SK-N-SH treated with all-trans-retinoic acid at 6 μM for 48 hours (cell line): Measurements from ENCODE around the gene SUCLG1.

Experiments
- ATAC-seq: fragments of 200-7000 bp; cut with Tn5 transposase; 3 replicates; pipeline ENCODE4 v1.9.1; 2020; ENCODE audit warnings: mild to moderate bottlenecking, moderate library complexity
- ARNTL ChIP-seq: fragments of 450-650 bp; formaldehyde crosslinking; IDR thresholded peaks from 2 replicates; pipeline ENCODE4 v1.5.0; 2020; ENCODE audit warnings: low read depth, mild to moderate bottlenecking, moderate library complexity, borderline replicate concordance
- CREB5 ChIP-seq: fragments of 250-450 bp; sonication (Bioruptor Pico); IDR thresholded peaks from 2 replicates; pipeline ENCODE4 v1.5.1; 2020; ENCODE audit warnings: low read depth, mild to moderate bottlenecking, moderate library complexity
- CSDC2 ChIP-seq: fragments of 250-450 bp; sonication (Bioruptor Pico); IDR thresholded peaks from 2 replicates; pipeline ENCODE4 v1.5.0; 2020; ENCODE audit warnings: mild to moderate bottlenecking, moderate library complexity
- ESRRG ChIP-seq: fragments of 250-450 bp; sonication (Bioruptor Pico); IDR thresholded peaks from 2 replicates; pipeline ENCODE4 v1.6.1; 2021; ENCODE audit warnings: mild to moderate bottlenecking
- GLIS3 ChIP-seq: fragments of 250-450 bp; sonication (Bioruptor Pico); IDR thresholded peaks from 2 replicates; pipeline ENCODE4 v1.5.0; 2020; ENCODE audit warnings: mild to moderate bottlenecking, moderate library complexity
- ISL1 ChIP-seq: fragments of 250-450 bp; sonication (Bioruptor Pico); IDR thresholded peaks from 2 replicates; pipeline ENCODE4 v2.1.2; 2022; ENCODE audit warnings: mild to moderate bottlenecking, moderate library complexity
- OSR1 ChIP-seq: fragments of 250-450 bp; sonication (Bioruptor Pico); IDR thresholded peaks from 2 replicates; pipeline ENCODE4 v1.8.0; 2022; ENCODE audit warnings: moderate library complexity, mild to moderate bottlenecking, inconsistent platforms
- PPARA ChIP-seq: fragments of 250-450 bp; sonication (Bioruptor Pico); IDR thresholded peaks from 2 replicates; pipeline ENCODE4 v1.5.0; 2020; ENCODE audit warnings: mild to moderate bottlenecking, borderline replicate concordance
- RARB ChIP-seq: fragments of 250-450 bp; sonication (Bioruptor Pico); IDR thresholded peaks from 2 replicates; pipeline ENCODE4 v1.8.0; 2021; ENCODE audit warnings: mild to moderate bottlenecking, moderate library complexity
- SNAI2 ChIP-seq: fragments of 250-450 bp; sonication (Bioruptor Pico); IDR thresholded peaks from 2 replicates; pipeline ENCODE4 v1.5.0; 2020; ENCODE audit warnings: mild to moderate bottlenecking, moderate library complexity
- TCF4 ChIP-seq: fragments of 250-450 bp; sonication (Bioruptor Pico); IDR thresholded peaks from 2 replicates; pipeline ENCODE4 v1.8.0; 2021; ENCODE audit warnings: mild to moderate bottlenecking, moderate library complexity, borderline replicate concordance
- TOX ChIP-seq: fragments of 250-450 bp; sonication (Bioruptor Pico); IDR thresholded peaks from 2 replicates; pipeline ENCODE4 v1.8.0; 2021; ENCODE audit warnings: mild to moderate bottlenecking, moderate library complexity, borderline replicate concordance
- ZC3H10 ChIP-seq: fragments of 250-450 bp; sonication (Bioruptor Pico); IDR thresholded peaks from 2 replicates; pipeline ENCODE4 v1.5.1; 2021; ENCODE audit warnings: mild to moderate bottlenecking, moderate library complexity
- ZFP3 ChIP-seq: fragments of 250-450 bp; sonication (Bioruptor Pico); IDR thresholded peaks from 2 replicates; pipeline ENCODE4 v1.5.0; 2020; ENCODE audit warnings: mild to moderate bottlenecking, moderate library complexity
- ZFP30 ChIP-seq: fragments of 450-650 bp; formaldehyde crosslinking; IDR thresholded peaks from 2 replicates; pipeline ENCODE4 v1.5.0; 2022; ENCODE audit warnings: mild to moderate bottlenecking, moderate library complexity
- ZNF565 ChIP-seq: fragments of 450-650 bp; formaldehyde crosslinking; conservative IDR thresholded peaks from 2 replicates; pipeline ENCODE4 v1.5.0; 2020; ENCODE audit warnings: low read depth, mild to moderate bottlenecking, moderate library complexity
- ZNF70 ChIP-seq: fragments of 450-650 bp; formaldehyde crosslinking; IDR thresholded peaks from 2 replicates; pipeline ENCODE4 v1.5.0; 2020; ENCODE audit warnings: mild to moderate bottlenecking, moderate library complexity
- ZNF8 ChIP-seq: fragments of 450-650 bp; formaldehyde crosslinking; IDR thresholded peaks from 2 replicates; pipeline ENCODE4 v1.5.0; 2020; ENCODE audit warnings: mild to moderate bottlenecking, moderate library complexity
- TF ChIP-seq, protein P1 (sequence below): fragments of 250-450 bp; sonication (Bioruptor Pico); IDR thresholded peaks from 2 replicates; pipeline ENCODE4 v1.5.1; 2021; ENCODE audit warnings: mild to moderate bottlenecking, moderate library complexity
- TF ChIP-seq, protein P2 (sequence below): fragments of 250-450 bp; sonication (Bioruptor Pico); IDR thresholded peaks from 2 replicates; pipeline ENCODE4 v1.8.0; 2021; ENCODE audit warnings: low read depth, mild to moderate bottlenecking, moderate library complexity, borderline replicate concordance

The SUCLG1 gene

GRCh38 chr2:84482603-84483002 lies 23.5 kb upstream of the SUCLG1 start:
- no peak for TF ChIP-seq OSR1
- ATAC-seq: peak; percentile 20; the same call in 1 of the 3 replicates

- peak; percentile 61 for ATAC-seq
- TF ChIP-seq TOX (CRISPR knock-in tag) (no peak), ARNTL (CRISPR knock-in tag) (no peak), ZNF8 (CRISPR knock-in tag) (no peak), TCF4 (no peak), ISL1 (CRISPR knock-in tag) (no peak), GLIS3 (no peak), SNAI2 (CRISPR knock-in tag) (no peak), ZFP3 (CRISPR knock-in tag) (no peak), RARB (CRISPR knock-in tag) (no peak), ESRRG (CRISPR knock-in tag) (no peak), CSDC2 (CRISPR knock-in tag) (no peak), ZFP30 (no peak), PPARA (no peak), ZNF70 (CRISPR knock-in tag) (no peak)
- TF ChIP-seq, protein P1, sequence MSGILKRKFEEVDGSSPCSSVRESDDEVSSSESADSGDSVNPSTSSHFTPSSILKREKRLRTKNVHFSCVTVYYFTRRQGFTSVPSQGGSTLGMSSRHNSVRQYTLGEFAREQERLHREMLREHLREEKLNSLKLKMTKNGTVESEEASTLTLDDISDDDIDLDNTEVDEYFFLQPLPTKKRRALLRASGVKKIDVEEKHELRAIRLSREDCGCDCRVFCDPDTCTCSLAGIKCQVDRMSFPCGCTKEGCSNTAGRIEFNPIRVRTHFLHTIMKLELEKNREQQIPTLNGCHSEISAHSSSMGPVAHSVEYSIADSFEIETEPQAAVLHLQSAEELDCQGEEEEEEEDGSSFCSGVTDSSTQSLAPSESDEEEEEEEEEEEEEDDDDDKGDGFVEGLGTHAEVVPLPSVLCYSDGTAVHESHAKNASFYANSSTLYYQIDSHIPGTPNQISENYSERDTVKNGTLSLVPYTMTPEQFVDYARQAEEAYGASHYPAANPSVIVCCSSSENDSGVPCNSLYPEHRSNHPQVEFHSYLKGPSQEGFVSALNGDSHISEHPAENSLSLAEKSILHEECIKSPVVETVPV (CRISPR knock-in tag): no peak
Observed at GRCh38 chr2:84481702-84482101, 22.6 kb upstream of the SUCLG1 start.

GRCh38 chr2:84478867-84479266 lies 19.8 kb upstream of the SUCLG1 start:
- TF ChIP-seq CSDC2 (CRISPR knock-in tag) (no peak), PPARA (no peak), SNAI2 (CRISPR knock-in tag) (no peak), OSR1 (no peak), ZNF70 (CRISPR knock-in tag) (no peak), ZNF565 (CRISPR knock-in tag) (no peak), ZFP3 (CRISPR knock-in tag) (no peak), ZC3H10 (CRISPR knock-in tag) (no peak), ZNF8 (CRISPR knock-in tag) (no peak), ISL1 (CRISPR knock-in tag) (no peak)
- TF ChIP-seq, protein P2, sequence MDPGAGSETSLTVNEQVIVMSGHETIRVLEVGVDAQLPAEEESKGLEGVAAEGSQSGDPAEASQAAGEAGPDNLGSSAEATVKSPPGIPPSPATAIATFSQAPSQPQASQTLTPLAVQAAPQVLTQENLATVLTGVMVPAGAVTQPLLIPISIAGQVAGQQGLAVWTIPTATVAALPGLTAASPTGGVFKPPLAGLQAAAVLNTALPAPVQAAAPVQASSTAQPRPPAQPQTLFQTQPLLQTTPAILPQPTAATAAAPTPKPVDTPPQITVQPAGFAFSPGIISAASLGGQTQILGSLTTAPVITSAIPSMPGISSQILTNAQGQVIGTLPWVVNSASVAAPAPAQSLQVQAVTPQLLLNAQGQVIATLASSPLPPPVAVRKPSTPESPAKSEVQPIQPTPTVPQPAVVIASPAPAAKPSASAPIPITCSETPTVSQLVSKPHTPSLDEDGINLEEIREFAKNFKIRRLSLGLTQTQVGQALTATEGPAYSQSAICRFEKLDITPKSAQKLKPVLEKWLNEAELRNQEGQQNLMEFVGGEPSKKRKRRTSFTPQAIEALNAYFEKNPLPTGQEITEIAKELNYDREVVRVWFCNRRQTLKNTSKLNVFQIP (CRISPR knock-in tag): no peak
- TF ChIP-seq, all 23 proteins: peak for 0
- no peak for ATAC-seq

DNA sequence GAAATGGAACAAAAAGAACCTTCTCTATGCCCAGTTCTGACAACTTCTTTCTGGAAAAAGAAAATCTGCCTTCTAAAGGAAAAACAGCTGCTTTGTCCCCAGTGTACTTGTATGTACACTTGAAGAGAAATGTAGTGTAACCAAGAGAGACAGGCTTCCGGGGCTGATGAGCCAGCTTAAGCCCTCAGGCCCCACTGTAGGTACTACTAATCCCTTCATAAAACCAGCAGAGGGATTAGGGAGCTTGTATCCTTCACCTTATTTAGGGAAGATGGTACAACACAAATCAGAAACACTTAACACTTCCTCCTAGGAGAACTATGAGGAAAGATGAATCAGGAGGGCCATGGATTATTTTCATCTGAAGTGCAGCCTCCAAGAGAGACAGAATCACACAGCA lies 18.8 kb upstream of the SUCLG1 start:
- no peak for ATAC-seq
- TF ChIP-seq ZNF8 (CRISPR knock-in tag) (no peak), ARNTL (CRISPR knock-in tag) (no peak), ZNF70 (CRISPR knock-in tag) (no peak), TOX (CRISPR knock-in tag) (no peak), ZFP30 (no peak)

DNA sequence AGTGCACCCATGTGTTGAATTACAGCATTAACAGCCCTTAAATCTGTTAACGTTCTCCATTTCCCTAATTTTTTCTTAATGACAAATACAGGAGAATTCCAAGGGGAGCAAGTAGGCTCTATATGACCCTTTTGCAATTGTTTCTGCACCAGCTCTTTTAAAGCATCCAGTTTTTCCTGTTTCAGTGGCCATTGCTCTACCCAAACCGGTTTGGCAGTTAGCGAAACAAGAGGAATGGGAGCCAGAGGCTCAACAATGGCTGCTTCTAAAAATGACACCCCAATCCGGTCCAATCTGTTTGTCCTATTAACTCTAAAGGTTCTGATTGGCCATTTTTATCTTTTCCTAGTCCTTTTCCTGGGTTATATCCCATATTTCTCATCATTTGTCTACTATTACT lies 15.1 kb upstream of the SUCLG1 start:
- TF ChIP-seq, protein P2 (CRISPR knock-in tag): no peak
- TF ChIP-seq CREB5 (CRISPR knock-in tag) (no peak), PPARA (no peak)
- ATAC-seq: no peak
